Mononuclear cell (primary cell): ENCODE measurements around the gene RAB10. TPM values are rescaled to one million over a fixed set of nuclear protein-coding genes. Genes with fewer than 3 reads are reported as not detected.
"Not testable (repeated sequence)": the region's sequence is repeated elsewhere in the genome, so short reads cannot be mapped to it uniquely, and the experiment has no call there.

ENCODE experiments used
- H3K27me3 ChIP-seq: 2 replicates; pipeline ENCODE4 v1.6.0; 2011; ENCODE audit warnings: low read length, control low read depth; ENCODE audit not compliant: insufficient read depth
- H3K4me1 ChIP-seq: 2 replicates; pipeline ENCODE4 v1.5.1; 2011; ENCODE audit warnings: mild to moderate bottlenecking, low read length, control low read depth; ENCODE audit not compliant: insufficient read depth
- H3K4me3 ChIP-seq: 2 replicates; pipeline ENCODE4 v1.5.1; 2011; ENCODE audit warnings: mild to moderate bottlenecking, low read length, moderate library complexity
- H3K9me3 ChIP-seq: 2 replicates; pipeline ENCODE4 v1.5.1; 2011; ENCODE audit warnings: low read depth, mild to moderate bottlenecking, control low read depth, low read length
- total RNA-seq: library from RNA; depleted of rRNA; stranded (reverse); fragments of >200 nt; gene quantifications from one replicate; pipeline ENCODE4 v1.2.3, GENCODE V29; 2012

Gene RAB10
- total RNA-seq, 1 donor = 24.5 TPM

DNA sequence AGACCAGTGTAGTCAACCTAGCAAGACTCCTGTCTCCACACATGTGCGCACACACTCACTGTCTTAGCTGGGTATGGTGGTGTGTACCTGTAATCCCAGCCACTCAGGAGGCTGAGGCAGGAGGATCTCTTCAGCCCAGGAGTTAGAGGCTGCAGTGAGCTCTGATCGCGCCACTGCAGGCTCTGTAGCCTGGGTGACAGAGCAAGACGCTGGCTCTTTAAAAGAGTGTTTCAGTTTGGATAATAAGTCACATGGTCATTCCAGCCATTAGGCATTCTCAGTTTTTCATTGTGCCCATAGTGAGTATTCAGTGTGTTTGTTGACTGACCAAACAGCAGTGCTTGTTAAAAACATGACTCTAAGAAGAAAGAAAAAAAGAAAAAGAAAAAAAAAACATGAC is 31.0 kb downstream of the RAB10 start:
- peaks cover 50% of the 10 kb centered on the region for H3K4me1 ChIP-seq
- H3K27me3 ChIP-seq = no peaks in the 10 kb centered on the region
- no peak overlapping the region for H3K4me3 ChIP-seq
- H3K9me3 ChIP-seq = no peaks in the 10 kb centered on the region

DNA sequence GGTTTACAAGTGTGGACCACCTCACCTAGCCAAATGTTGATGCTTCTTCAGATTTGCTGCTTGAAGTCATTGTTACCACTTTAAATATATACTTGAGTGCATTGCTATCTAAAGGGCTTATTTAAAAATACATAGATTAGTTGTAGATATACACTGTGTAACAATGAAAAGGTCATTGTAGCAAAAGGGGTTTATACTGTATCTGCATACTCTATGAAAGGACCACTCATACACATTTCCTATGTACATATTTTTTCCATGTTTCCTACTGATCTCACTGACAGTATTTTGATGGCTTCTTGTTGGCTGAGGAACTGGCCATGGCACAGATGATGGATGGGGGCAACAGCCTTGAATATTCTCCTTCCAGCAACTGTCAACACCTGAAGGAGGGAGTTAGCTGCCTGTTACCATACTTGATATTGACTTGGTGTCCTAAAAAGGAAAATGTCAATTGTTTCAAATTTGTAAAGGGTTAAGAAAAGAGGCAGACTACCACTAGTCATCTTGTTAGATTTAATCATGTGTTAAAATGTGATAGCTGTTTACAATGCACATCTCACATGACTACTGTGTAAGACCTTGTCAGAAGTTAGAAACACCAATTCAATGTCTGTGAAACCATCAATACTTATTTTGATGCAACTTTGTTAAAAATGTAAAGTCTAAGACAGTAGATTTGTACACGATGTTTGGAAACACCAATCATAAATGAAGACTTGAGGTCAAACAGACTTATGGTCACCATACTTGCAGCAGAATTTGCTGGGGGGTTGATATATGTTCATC is 33.5 kb downstream of the RAB10 start:
- peaks cover 69% of the 10 kb centered on the region for H3K4me1 ChIP-seq
- no peaks in the 10 kb centered on the region for H3K27me3 ChIP-seq
- no peak overlapping the region for H3K4me3 ChIP-seq
- H3K9me3 ChIP-seq = no peaks in the 10 kb centered on the region

DNA sequence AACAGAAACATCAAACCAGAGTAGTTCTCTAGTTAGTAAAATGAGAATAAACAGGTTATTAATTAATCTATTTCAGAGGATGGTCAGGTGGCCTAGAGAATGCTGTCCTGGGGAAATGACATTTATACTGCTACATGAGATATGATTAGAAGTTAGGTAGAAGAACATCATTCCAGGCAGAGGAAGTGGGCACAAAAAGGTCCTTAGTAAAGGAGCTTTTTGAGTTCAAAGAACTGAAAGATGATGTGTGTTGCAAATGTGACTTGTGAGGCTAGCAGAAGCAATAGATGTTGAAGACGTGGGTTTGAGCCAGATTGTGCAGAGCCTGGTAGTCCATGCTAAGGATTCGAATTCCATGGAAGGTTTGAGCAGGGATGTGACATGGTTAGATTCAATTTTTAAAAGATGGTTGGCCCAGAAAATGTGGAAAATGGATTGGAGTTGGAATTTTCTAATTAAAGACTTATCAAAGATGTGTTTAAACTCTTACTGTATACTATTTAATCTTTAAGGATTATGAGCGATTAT is 34.2 kb downstream of the RAB10 start:
- Histone ChIP-seq H3K4me1 (peaks cover 70% of the 10 kb centered on the region), H3K4me3 (no peak overlapping the region), H3K9me3 (no peaks in the 10 kb centered on the region), H3K27me3 (no peaks in the 10 kb centered on the region)

DNA sequence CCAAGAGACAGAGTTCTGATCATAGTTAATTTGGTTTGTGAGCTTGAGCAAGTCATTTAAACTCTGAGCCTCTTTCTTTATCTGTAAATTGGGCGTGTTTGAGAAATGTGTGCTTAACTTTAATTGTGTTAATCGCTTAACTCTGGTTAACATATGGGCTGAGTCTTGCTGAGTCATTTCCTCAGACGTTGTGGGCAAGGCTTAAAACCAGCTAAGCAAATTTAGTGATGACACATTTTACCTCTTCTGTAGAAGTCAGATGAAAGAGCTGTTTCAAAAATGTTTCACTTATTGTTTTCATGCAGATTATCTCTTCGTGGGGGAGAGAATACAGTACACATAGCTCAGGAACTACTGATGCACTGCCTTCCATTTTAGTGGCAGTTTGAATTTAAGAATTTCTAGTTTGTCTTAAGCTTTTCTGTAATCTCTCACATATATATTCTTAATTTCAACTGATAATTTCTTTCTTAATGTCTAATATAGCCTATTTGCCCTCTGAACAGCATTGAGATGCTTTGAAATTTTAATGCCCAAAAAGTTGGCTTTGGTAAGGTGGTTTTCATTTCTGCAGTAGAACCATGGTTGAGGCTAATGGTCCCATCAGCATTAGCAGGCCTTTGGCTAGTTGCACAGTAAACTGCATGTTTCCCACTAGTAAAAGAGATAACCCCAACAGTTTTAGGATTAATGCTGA is 34.9 kb downstream of the RAB10 start:
- Histone ChIP-seq H3K27me3 (no peaks in the 10 kb centered on the region), H3K9me3 (no peaks in the 10 kb centered on the region), H3K4me3 (no peak overlapping the region), H3K4me1 (peaks cover 72% of the 10 kb centered on the region)

DNA sequence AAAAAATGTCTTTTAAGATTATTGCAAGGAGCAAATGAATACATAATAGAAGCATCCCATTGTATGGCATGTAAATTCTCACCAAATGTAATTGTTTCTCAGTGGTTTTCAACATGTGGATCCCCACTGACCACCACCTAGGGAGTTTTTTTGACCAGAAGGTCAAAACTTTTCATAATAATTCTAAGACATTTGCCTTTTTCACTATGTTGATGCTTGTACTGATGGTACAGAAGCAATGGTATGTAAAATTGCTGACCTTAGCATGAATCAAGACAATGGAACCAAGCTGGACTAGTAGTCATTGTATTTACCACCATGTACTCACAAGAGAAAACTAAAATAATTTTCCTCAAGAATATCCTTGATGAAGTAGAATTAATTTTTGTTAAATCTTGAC is 36.8 kb downstream of the RAB10 start:
- no peaks in the 10 kb centered on the region for H3K9me3 ChIP-seq
- H3K27me3 ChIP-seq = no peaks in the 10 kb centered on the region
- H3K4me1 ChIP-seq = peaks cover 59% of the 10 kb centered on the region
- no peak overlapping the region for H3K4me3 ChIP-seq

GRCh38 chr2:26072925-26073768 is 39.3 kb downstream of the RAB10 start:
- Histone ChIP-seq H3K9me3 (no peaks in the 10 kb centered on the region), H3K4me1 (peaks cover 41% of the 10 kb centered on the region), H3K27me3 (no peaks in the 10 kb centered on the region), H3K4me3 (no peak overlapping the region)

DNA sequence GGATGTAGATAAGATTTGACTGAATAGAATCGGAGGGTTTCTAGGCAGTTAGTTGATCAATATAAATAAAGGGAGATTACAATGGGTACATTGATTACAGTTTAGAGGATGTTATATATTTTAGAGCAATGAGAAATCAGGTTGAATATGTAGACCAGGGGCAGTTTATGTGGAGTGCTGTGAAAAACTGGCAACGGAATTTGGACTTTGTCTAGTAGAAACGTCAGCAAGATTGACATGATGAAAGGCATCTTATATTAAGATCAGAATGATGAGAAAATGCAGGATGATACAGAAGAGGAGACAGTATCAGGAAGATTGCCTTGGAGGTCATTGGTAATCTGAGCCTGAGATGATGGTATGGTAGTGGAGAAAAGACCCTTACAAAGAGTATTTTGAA is 39.9 kb downstream of the RAB10 start:
- Histone ChIP-seq H3K27me3 (no peaks in the 10 kb centered on the region), H3K4me3 (no peak overlapping the region), H3K9me3 (no peaks in the 10 kb centered on the region), H3K4me1 (peaks cover 34% of the 10 kb centered on the region)

GRCh38 chr2:26074676-26075075 is 40.8 kb downstream of the RAB10 start:
- Histone ChIP-seq H3K9me3 (no peaks in the 10 kb centered on the region), H3K4me1 (peaks cover 26% of the 10 kb centered on the region), H3K4me3 (no peak overlapping the region), H3K27me3 (no peaks in the 10 kb centered on the region)

DNA sequence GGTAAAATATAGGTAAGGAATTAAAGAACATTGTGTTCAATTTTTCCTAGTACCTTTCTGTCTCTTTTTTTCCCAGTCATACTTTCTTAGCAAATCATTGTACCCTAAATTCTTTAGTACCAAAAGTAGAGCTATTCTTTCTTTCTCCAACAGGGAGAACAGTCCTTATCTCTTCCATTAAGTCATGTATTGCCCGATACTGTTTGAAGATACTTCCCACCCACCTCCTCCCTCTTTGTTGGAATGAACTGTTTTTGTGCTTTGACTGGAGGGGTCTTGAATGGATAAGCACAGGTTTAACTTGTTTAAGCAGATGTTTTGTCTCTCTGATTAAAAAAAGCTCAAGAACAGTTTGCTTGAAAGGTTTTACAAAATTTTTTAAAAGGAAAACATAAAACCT is 41.3 kb downstream of the RAB10 start:
- peaks cover 21% of the 10 kb centered on the region for H3K4me1 ChIP-seq
- H3K9me3 ChIP-seq = no peaks in the 10 kb centered on the region
- H3K4me3 ChIP-seq = no peak overlapping the region
- H3K27me3 ChIP-seq = no peaks in the 10 kb centered on the region

- Histone ChIP-seq H3K9me3 (peaks cover 8% of the 10 kb centered on the region), H3K4me1 (peaks cover 19% of the 10 kb centered on the region), H3K4me3 (no peak overlapping the region), H3K27me3 (no peaks in the 10 kb centered on the region)
These were observed 42.2 kb downstream of the RAB10 start for GRCh38 chr2:26076001-26076587.

DNA sequence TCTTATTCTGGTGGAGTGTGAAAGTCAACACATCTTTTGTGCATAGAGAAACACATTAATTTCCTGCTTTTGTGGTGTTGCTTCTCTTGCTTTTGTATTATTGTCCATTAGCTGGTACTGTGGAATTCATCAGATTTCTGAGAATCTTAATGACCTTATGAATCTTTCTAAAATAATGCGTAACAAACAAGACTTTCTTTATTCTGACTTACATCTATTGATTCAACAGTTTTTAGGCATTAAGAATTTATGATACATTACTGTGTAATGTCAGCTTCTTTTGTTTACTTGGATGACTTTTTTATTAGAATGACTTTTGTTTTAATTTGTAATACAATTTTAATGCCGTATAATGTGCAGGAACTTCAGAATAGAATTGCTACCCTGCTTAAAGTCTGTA is 43.4 kb downstream of the RAB10 start:
- Histone ChIP-seq H3K4me1 (peaks cover 12% of the 10 kb centered on the region), H3K27me3 (no peaks in the 10 kb centered on the region), H3K4me3 (no peak overlapping the region), H3K9me3 (peaks cover 14% of the 10 kb centered on the region)

- peaks cover 14% of the 10 kb centered on the region for H3K9me3 ChIP-seq
- no peaks in the 10 kb centered on the region for H3K27me3 ChIP-seq
- no peak overlapping the region for H3K4me3 ChIP-seq
- peaks cover 7% of the 10 kb centered on the region for H3K4me1 ChIP-seq
These were observed 45.1 kb downstream of the RAB10 start for GRCh38 chr2:26078939-26079338.

DNA sequence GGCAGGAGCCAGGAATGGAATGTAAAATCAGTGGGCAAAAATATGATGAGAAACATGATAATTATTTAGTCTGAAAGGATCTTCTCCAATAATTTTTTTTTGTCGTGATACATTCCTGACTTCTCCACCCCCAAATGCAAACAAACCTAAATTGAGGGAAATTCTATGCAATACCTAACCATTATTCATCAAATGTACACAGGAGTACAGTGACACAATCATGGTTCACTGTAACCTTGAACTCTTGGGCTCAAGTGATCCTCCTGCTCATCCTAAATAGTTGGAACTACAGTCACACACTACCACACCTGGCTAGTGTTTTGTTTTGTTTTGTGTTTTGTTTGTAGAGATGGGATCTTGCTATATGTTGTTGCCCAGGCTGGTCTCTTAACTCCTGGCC is 46.5 kb downstream of the RAB10 start:
- Histone ChIP-seq H3K9me3 (peaks cover 14% of the 10 kb centered on the region), H3K4me1 (peaks cover 17% of the 10 kb centered on the region), H3K4me3 (no peak overlapping the region), H3K27me3 (no peaks in the 10 kb centered on the region)

GRCh38 chr2:26080925-26081324 is 47.0 kb downstream of the RAB10 start:
- not testable (repeated sequence) for H3K27me3 ChIP-seq, H3K4me3 ChIP-seq
- peaks cover 14% of the 10 kb centered on the region for H3K9me3 ChIP-seq
- peaks cover 22% of the 10 kb centered on the region for H3K4me1 ChIP-seq

- no peak overlapping the region for H3K4me3 ChIP-seq
- peaks cover 14% of the 10 kb centered on the region for H3K9me3 ChIP-seq
- H3K4me1 ChIP-seq = peaks cover 29% of the 10 kb centered on the region
- H3K27me3 ChIP-seq = no peaks in the 10 kb centered on the region
These were observed 47.7 kb downstream of the RAB10 start for GRCh38 chr2:26081556-26081955.
